Activated CD4-positive, alpha-beta T cell treated with anti-CD3 and anti-CD28 coated beads, Interleukin-2, amount 50 U/mL, for 16 hours (primary cell): ENCODE results near the gene HOMER2.

Source experiments
- DNase-seq: peaks from one replicate; pipeline ENCODE4 v3.0.0-alpha.2; 2020

HOMER2 gene

DNA sequence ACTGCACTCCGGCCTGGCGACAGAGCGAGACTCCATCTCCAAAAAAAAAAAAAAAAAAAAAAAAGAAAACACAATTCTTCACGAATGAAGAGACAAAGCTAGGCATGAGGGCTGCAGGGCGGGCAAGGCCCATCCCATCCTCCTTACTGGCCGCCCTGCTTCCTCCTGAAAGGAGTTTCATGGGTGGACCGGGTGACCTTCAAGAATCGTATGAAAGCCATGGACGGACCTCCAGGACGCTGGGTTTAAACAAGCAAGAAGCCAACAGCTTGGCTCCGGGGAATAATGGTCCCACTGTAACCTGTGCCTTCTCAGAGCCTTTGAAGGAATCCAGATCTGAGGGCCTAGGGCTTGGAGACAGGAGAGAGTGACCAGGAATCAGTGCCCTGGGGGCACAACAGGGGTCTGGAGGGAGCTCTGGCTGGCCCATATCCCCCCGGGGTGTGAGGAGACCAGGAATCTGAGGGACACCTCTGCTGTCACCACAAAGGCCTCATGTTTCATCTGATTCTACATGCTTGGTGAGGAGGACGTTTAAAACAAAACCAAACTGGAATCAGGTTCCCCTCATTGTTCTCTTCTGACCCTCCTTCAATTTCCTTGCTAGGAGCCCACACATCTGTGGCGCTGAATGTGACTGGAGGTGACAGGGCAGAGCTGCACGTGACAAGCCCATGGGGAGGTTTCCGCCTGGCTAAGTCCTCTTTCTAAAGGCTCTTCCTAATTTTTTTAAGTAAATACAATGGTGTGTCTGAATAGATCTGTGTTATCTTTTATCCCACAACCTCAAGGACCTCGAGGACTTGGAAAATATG lies 97.0 kb downstream of the HOMER2 start:
- DNase-seq = no peak

DNA sequence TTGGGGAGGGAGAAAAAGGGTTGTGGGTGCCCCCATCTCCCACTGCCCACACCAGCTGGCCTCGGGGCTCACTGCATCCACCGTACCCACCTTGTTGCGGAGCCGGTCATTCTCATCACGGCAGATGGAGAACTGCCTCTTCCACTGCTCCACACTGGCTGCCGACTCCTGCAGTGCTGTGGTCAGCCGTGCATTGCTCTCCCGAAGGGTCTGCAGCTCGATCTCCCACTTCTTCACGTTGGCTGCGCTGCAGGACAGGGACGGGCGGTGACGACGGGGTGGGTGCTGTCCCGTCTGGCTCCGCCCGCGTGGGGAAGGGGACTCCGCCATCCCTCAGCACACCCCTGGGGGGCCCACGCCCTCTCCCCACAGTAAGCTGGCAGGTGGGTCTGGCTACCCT lies 98.0 kb downstream of the HOMER2 start:
- DNase-seq = no peak

DNA sequence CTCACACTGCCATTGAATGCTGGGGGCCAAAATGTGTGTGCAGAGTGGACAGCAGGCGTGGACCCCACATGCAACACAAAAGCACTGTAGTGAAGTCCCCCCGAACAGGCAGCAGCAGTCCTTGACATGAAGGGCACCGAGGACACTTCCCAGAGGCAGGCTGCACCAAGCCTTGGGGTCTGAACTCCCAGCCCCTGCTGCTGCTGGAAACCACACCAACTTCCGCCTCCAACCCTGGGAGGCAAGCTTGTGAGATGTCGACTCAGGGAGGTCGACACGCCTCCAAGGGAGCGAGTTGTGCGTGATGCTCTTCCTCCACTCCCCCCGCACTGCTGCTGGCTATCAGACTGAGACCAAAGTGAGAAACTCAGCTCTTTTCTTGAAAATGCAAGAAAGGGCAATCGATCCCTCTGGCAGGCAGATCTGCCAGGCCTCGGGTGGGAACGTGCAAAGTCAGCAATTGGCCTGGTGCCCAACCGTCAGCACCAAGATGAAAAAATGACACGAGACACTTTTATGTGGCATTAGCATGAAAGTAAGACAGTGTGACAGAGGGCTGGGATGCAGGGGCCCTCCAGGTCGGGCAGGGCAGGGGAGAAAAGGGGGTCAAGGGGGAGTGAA lies 99.5 kb downstream of the HOMER2 start:
- DNase-seq = no peak

DNA sequence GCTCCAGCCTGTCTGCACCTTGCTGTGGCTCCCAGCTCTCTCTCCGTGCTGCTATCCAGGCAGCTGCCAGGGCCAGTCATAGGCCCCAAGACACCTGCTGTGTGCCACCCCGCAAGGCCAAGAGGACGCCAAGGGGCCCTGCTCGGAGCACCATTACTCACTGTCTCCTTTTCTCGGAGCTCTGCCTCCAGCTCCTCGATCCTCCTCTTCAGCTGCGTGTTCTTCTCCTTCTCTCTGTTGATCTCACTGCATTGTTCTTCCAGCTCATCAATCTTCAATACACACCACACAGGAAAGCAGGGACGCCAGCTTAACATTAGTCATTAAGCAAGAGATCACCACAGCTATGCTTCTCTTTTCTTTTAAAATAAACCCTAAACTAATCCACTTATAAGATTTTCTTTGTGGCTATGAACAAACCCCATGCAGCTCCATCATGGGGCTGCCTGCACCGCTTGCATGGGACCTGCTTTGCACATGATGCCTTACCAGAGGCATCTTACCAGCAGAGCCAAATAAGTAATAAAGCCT lies 100.5 kb downstream of the HOMER2 start:
- no peak for DNase-seq

DNA sequence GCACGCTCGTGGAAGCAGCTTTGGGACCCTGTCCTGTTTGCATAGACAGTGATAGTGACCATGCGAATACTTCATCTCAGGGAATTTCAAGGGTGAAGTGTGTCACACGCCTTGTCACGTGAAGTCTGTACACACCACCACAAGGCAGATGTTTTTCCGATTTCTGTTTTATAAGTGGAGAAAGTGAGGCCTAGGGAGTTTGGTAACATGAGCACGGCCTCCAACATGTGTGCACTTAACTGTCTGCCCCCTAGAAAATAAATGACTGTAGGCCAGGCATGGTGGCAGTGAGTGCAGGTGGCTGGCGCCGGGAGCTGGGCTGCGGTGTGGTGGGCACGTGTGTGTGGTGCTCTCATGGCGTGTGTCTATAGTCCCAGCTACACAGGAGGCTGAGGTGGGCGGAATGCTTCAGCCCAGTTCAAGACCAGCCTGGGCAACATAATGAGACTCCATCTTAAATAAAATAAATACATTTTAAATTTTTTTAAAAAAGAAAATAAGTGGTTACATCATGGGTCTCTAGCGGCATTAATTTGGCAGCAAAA lies 101.1 kb downstream of the HOMER2 start:
- no peak for DNase-seq

DNA sequence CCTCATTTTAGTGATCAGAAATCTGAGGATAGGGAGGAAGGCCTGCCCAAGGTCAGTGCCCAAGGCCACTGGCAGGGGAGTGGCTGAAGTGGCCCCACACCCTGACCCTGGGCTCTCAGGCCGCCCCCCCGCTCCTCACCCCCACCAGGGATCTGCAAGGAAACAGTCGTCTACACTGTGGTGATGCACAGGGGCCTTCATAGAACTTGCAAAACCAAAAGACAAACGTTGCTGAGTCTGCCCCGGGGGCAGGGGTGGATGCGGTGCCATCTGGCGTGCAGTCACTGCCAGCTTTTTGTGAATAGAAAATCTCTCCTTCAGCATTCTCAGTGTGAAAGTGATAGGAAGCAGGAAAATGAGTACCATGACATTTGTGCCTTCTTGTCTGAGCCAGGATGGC lies 101.8 kb downstream of the HOMER2 start:
- DNase-seq = no peak

DNA sequence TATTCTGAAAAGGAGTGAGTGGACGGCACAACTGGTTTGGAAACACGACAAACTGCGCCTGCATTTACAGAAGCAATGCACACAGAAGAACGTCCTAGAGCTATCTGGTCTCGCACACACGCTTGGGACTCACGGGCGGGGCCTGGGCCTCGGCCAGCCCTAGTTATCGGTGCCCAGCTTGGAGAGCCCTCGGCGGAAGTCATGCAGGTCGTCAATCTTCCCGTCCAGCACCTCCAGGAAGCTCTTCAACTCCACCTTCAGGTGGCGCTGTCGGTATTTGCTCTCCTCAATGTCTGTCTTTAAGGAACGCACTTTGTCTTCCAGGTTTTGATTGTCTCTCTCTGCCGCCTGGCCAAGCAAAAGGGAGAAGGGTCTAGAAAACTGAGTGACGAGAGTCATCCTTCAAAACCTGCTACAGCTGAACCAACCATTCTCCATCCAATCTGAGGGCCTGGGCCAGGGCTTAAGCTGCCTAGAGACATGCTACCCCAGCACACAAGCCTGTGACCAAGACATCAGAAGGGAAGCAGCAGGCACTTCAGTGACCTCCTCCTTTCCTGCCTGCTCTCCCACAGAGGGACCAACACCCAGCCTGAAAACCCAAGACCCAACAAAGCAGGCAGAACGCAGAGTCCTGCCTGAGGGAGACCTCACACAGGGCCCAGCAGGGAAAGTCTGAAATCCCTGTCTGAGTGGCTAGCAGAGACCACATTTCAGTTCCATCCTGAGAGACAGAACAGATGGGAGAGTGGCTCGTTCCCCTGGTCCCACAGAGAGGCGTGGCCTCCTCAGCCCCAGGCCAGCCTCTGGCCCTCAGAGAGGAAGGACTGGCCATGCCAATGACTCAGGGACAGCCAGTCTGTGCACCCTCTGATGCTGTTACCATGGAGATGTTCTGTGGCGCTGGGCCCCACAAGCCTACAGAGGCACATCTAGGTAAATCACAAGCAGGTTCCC lies 102.7 kb downstream of the HOMER2 start:
- peak; percentile 63 for DNase-seq

DNA sequence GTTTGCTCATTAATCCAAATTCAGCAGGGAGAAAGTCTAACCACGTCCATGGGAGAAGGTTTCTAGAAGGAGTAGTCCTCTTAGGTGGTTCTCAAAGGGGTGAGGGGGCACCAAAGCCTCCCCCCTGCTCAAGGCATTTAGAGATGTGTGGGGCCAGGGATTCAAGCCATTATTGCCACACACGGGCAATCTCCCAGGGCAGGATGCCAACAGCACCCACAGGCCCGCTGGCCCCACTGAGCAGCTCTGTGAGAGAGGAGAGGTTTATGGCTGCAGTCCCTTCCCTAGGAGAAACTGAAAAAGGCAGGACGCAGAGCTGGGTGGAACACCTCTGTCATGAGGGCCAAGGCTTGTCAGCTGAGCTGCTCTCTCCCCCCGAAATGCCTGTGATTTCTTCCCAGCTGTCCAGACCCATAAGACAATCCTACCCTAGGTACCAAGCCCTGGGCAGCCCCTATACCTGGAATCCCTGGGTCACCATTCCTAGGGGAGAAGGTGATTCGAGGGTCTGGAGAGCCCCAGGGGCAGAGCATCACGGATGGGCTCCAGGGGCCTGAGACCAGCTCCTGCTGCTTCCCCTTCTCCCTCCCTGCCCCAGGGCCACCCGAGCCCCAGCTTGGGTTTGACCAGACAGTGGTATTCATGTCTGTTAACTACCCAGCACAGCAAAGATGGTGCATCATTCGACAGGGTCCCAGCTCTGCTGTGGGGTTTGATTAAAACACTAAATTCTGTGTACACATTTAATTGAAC lies 104.1 kb downstream of the HOMER2 start:
- DNase-seq = no peak

DNA sequence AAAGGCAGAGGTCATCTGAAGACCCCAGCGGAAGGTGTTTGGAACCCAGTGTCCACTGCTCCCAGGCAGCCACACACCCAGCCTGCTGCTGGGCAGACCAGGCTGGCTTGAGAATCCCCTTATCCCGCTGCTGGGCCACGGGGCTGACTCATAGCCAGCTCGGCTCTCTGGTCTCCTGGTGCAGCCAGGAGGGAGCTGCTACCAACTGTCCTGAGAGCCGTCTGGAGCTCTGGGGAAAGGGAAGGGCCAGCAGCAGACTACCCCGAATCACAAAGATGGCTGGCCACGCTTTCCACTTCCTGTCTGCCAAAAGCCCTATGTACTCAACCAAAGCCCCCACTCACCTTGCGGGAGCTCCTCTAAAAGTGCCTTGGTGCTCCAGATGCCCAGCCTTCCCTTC lies 104.8 kb downstream of the HOMER2 start:
- DNase-seq = no peak

DNA sequence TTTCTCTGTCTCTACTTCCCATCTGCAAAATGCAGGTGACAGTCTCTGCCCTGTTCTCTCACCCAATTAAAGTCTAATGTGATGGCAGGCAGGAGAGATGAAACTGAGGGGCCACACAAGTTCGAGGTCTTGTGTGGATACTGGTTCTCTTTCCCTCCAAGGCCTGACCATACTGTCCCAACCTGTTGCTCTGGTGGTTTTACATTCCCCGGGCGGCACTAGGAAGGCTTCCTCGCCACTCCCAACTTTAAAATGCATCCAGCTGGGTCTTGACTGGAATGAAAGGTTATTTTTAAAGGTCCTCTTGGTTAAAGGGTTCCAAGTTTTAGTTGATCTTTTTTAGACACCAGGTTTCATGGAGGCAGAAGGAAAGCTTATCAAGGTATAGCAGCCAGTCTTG lies 105.9 kb downstream of the HOMER2 start:
- no peak for DNase-seq

DNA sequence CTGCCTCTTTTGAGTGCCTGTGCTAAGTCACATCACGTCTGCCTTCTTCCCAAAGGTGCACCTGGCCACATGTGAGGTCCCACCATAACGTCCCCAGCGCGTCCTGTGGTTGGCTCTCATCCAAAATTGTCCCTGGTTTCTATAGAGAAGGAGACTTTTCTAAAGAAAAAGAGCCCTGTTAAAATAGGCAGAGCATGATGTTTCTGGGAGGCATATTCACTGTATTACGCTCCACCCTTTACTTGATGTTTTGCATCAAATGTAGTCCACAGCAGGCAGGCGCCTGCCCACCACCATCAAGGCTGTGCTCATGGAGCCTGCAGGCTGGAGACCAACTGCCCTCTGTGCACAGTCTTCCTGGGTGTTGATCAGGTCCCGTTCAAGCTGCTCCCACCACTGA lies 106.8 kb downstream of the HOMER2 start:
- no peak for DNase-seq

DNA sequence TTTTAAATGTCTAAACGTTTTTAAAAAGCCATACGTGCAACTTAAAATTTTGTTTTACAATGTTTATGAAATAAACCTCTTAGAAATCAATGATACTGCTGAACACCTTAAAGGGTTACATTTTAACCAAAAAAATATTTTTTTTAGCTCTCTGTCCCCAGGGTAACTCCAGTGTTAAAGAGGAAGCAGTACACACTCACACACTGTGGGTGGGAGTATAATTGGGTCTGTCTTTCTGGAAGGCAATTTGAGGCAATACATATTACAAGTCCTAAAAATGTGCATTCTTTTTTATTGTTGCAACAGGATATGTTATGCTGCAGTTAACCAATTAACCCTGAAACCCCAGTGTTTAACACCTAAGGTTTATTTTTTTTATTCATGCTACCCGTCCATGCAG lies 109.0 kb downstream of the HOMER2 start:
- DNase-seq = no peak

DNA sequence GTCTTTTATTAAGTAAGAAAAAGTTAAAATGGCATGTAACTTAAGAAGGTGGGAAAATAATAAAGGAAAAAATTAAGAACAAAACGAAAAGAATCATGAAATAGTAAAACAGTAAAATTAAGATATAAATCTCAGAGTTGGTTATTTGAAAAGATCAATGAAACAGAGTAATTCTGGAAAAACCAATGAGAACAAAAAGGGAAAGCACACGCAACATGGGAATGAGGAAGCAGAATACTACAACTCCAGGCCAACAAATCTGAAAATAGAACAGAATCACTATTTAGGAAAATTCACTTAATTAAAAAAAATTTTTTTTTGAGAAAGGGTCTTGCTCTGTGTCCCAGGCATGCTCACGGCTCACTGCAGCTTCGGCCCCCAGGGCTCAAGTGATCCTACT lies 112.4 kb downstream of the HOMER2 start:
- no peak for DNase-seq

DNA sequence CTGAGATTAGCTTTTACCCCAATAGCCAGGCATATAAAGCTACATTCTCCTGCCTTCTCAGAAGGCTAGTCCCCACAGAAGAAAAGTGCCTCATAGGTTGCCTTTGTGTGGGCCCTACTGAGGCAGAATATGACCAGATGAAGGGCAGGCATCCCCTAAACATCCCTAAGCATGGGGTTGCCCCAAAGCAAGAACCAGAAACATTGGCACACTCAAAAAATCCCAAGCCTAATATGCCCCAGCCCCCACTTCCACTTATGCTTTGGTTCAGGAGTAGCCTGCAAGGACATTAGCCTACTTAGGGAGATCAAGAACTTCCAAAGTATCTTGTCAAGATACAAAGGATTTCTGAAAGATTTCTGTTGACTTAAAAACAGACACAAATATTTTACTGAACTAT lies 113.4 kb downstream of the HOMER2 start:
- no peak for DNase-seq

DNA sequence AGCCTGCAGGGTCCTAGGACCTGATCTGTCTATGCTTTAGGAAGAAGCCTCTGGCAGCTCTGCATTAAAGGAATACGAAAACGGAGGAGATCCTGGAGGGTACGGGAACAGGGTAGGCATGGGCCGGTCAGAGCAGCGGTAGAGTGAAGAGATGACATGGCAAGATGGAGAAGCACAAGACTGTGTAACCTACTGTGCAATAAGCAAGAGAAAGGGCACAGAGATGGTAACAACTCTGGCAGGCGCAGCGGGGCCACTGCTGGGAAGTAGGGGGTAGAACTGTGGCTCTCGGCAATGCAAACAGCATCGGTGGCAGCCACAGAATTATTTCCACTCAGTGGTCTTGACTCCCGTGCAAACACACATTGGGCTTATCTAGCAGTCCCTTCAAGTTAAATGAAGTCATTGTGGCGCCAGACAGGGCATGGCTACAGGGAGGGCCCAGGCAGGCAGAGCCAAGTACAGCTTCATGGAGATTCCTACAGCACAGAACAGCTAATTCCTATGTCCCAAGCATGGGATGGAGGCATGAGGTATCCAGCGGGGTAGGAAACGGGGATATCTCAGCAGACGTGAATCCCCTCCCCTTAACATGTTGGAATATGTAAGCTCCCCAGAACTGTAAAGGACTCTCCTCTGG lies 114.3 kb downstream of the HOMER2 start:
- DNase-seq = no peak

DNA sequence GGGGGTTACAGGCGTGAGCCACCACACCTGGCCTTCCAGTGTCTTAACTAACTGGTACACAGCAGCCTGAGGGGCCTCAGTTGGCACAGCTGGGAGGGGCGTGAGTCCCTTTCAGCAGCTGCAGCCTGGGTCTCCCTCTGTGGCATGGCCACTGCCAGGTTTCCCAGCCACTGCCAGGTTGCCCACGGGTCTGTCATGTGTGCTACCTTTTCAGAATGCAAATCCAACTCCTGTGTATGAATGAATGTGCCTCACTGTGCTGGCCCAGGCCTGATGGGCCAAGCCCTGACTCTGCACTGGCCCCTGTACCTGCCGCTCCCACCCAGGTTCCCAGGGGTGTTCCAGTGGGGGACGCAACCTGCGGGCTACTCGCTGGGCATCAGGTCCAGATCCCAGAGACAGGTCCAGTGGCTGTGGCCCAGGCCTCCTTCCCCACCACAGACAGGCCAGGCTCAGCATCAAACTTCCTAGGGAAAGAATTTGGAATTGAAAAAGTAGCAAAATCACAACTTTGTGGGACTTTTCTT lies 117.1 kb downstream of the HOMER2 start:
- no peak for DNase-seq

DNA sequence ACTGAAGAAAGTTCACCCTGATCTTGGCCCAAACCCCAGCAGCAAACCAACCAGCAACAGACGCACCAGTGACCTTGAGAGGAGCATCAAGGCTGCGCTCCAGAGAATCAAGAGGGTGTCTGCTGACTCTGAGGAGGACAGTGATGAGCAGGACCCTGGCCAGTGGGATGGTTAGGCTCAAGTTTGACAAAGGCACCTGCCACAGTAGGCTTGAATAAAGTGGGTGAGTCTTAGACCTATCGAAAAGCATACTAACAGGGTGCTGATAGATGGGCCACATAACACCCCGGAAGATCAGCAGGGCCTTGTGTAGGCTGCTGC lies 119.2 kb downstream of the HOMER2 start:
- DNase-seq = no peak

DNA sequence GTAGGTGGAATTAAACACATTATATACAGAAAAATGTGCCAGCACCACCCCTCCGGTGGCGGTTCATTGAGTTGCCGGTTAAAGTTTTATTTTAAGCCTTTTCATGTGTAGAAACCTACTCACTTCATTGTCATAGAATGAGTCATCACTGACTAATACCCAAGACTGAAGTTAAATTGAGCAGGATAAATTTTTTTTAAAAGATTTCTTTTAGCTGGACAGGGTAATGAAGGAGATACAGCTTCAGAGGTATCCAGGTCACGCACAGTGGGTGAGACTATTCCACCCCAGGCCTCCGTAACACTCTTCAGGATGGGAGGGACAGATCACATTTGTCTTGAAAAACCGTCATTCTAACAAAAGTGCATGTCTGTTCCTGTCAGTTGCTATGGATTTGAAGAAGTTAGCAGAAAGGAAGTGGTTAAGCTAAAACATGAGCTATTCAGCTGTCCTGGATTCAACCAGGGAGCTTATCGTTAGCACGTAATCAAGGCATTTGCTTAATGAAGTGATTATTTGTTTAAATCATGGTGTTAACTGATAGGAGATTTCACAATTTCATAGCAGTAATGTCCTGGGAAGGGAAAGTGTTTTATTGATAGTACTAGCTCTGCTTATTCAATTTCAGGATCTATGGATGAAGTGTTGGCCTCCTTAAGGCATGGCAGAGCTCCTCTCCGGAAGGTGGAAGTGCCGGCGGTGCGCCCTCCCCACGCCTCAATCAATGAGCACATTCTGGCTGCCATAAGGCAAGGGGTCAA lies 119.7 kb downstream of the HOMER2 start:
- peak; percentile 83 for DNase-seq

DNA sequence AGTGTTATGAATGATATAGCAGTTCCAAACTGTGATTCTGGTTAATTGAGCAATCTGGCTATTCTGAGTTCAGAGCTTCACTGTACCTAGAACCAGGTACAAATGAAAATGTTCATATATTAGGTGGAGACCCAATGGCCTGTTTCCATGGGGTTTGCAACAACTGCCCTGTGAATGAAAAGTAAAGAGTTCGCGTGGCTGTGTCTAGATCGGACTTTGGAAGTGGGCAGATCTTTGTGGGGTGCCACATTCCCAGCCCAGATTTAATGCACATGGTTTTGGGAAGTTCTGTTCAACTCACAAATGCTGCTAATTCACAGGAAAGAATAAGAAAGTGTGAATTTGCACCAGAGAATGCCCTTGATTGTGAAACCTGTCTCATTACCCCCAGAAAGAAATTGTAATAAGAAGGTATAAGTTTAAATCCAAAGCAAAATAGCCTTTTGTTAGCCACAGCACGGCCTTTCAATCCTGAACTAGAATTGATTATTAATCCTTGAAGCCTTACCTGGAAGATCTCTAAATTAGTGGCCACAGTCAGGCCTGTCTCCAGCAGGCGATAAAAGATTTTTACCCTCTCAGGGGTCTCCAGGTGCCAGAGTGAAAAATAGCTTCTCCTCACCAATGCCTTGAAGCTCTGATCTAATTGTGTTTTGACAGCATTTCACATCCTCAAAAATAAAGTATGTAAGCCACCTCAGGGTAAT lies 120.5 kb downstream of the HOMER2 start:
- DNase-seq = no peak
